HCT116 (cell line): ENCODE results near the gene SLC5A2.

ENCODE experiments used
- CTCF ChIP-seq, 3 experiments: fragments of 200-600 bp in 1 of 3; sonication (generic) in 1 of 3; IDR thresholded peaks in 2 of 3; conservative IDR thresholded peaks in 1 of 3; 2 replicates each; pipeline ENCODE4 v1.5.1; 2012 to 2017; ENCODE audit warnings: low read depth in 2 of 3, low read length in 2 of 3, antibody characterized with exemption in 1 of 3, borderline replicate concordance in 1 of 3, control low read depth in 1 of 3, mild to moderate bottlenecking in 1 of 3, mixed read lengths in 1 of 3, mixed run types in 1 of 3, moderate library complexity in 1 of 3; ENCODE audit not compliant: insufficient read depth in 1 of 3
- EZH2phosphoT487 ChIP-seq: fragments of 200-600 bp; IDR thresholded peaks from 2 replicates; pipeline ENCODE4 v1.6.1; 2018; ENCODE audit warnings: antibody characterized with exemption, borderline replicate concordance
- POLR2A ChIP-seq: IDR thresholded peaks from 2 replicates; pipeline ENCODE4 v1.7.0; 2011; ENCODE audit warnings: borderline replicate concordance; ENCODE audit not compliant: insufficient read depth, insufficient read length; ENCODE audit errors: extremely low read depth
- POLR2AphosphoS5 ChIP-seq: IDR thresholded peaks from 2 replicates; pipeline ENCODE4 v1.6.1; 2011; ENCODE audit warnings: mild to moderate bottlenecking, low read depth, low read length, moderate library complexity
- TF ChIP-seq, protein P1 (sequence below): IDR thresholded peaks from 2 replicates; pipeline ENCODE4 v1.6.1; 2012

DNA sequence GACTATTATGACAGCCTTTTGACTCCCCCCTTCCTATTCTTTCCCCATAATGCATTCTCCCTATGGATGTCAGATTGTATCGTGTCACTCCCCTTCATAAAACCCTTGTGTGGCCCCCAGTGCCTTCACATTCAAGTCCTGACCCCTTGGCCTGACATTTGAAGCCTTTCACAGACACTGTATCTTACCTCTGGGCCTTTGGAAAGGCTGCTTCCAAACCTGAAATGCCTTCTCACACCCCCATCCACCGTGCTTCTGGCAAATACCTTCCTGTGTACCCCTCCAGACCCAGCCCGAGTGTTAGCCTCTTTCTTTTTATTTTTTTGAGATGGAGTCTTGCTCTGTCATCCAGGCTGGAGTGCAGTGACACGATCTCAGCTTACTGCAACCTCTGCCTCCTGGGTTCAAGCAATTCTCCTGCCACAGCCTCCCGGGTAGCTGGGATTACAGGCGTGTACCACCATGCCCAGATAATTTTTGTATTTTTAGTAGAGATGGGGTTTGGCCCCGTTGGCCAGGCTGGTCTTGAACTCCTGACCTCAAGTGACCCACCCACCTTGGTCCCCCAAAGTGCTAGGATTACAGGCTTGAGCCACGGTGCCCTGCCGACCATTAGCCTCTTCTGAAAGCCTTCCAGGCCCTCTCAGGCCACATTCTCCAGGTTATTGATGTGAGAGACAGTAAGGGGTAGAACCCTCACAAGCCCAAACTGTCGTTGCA is 21.6 kb upstream of the SLC5A2 start:
- TF ChIP-seq, protein P1, sequence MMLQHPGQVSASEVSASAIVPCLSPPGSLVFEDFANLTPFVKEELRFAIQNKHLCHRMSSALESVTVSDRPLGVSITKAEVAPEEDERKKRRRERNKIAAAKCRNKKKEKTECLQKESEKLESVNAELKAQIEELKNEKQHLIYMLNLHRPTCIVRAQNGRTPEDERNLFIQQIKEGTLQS: no peak
- TF ChIP-seq CTCF (IDR thresholded peaks at IDR 0.05 in 2 of 3, conservative IDR thresholded peaks at IDR 0.05 in 1 of 3; ENCODE audit: borderline replicate concordance in 1 of 3, insufficient read depth in 1 of 3, low read depth in 2 of 3, low read length in 2 of 3) (no peak), EZH2phosphoT487 (no peak), POLR2A (no peak), POLR2AphosphoS5 (no peak)
